Trophoblast cell (in vitro differentiated cells and primary cell): Measurements from ENCODE around the gene TNNI3K.

ENCODE experiments used
- DNase-seq, 2 donors: peaks; one replicate each; pipeline ENCODE4 v3.0.0-alpha.2; 2016
- H2AFZ ChIP-seq: 2 replicates; pipeline ENCODE4 v1.6.1; 2013; ENCODE audit warnings: low read length, moderate library complexity, mild to moderate bottlenecking; ENCODE audit not compliant: insufficient read depth, poor library complexity
- H2AK5ac ChIP-seq: 2 replicates; pipeline ENCODE4 v1.6.1; 2013; ENCODE audit warnings: mild to moderate bottlenecking, low read length
- H2BK120ac ChIP-seq: 2 replicates; pipeline ENCODE4 v1.6.1; 2013; ENCODE audit warnings: low read length, mild to moderate bottlenecking, moderate library complexity; ENCODE audit not compliant: insufficient read depth, poor library complexity
- H2BK12ac ChIP-seq: 2 replicates; pipeline ENCODE4 v1.6.1; 2013; ENCODE audit warnings: mild to moderate bottlenecking, low read length, moderate library complexity
- H2BK5ac ChIP-seq: 2 replicates; pipeline ENCODE4 v1.6.1; 2013; ENCODE audit warnings: low read length, low read depth, moderate library complexity, mild to moderate bottlenecking; ENCODE audit not compliant: poor library complexity
- H3K14ac ChIP-seq: 2 replicates; pipeline ENCODE4 v1.6.1; 2013; ENCODE audit warnings: mild to moderate bottlenecking, low read length
- H3K18ac ChIP-seq: 2 replicates; pipeline ENCODE4 v1.6.1; 2013; ENCODE audit warnings: mild to moderate bottlenecking, low read length
- H3K23ac ChIP-seq: 2 replicates; pipeline ENCODE4 v1.6.1; 2013; ENCODE audit warnings: low read length
- H3K27ac ChIP-seq: 2 replicates; pipeline ENCODE4 v1.5.1; 2013; ENCODE audit warnings: low read depth, mild to moderate bottlenecking, inconsistent platforms, low read length, moderate library complexity
- H3K27me3 ChIP-seq: 2 replicates; pipeline ENCODE4 v1.6.1; 2013; ENCODE audit warnings: inconsistent platforms, mild to moderate bottlenecking, low read length, moderate library complexity; ENCODE audit not compliant: insufficient read depth
- H3K36me3 ChIP-seq, 2 experiments: 1 replicate in 1 of 2; 2 replicates in 1 of 2; pipeline ENCODE4 v1.6.1; 2013; ENCODE audit warnings: low read length in 2 of 2, mild to moderate bottlenecking in 2 of 2, moderate library complexity in 1 of 2; ENCODE audit not compliant: insufficient read depth in 2 of 2, control insufficient read depth in 1 of 2
- H3K4ac ChIP-seq: 2 replicates; pipeline ENCODE4 v1.6.1; 2013; ENCODE audit warnings: low read depth, mild to moderate bottlenecking, low read length, moderate library complexity
- H3K4me1 ChIP-seq, 2 experiments: 1 replicate in 1 of 2; 2 replicates in 1 of 2; pipeline ENCODE4 v1.6.1; 2013; ENCODE audit warnings: low read length in 2 of 2, mild to moderate bottlenecking in 2 of 2, moderate library complexity in 1 of 2; ENCODE audit not compliant: insufficient read depth in 2 of 2, control insufficient read depth in 1 of 2
- H3K4me2 ChIP-seq: 2 replicates; pipeline ENCODE4 v1.6.1; 2013; ENCODE audit warnings: inconsistent platforms, mild to moderate bottlenecking, low read length, moderate library complexity
- H3K4me3 ChIP-seq: 2 replicates; pipeline ENCODE4 v1.5.1; 2013; ENCODE audit warnings: mild to moderate bottlenecking, low read depth, low read length, inconsistent platforms
- H3K79me1 ChIP-seq: one replicate; pipeline ENCODE4 v1.6.1; 2013; ENCODE audit warnings: low read length
- H3K79me2 ChIP-seq: 2 replicates; pipeline ENCODE4 v1.6.1; 2013; ENCODE audit warnings: low read length, mild to moderate bottlenecking; ENCODE audit not compliant: control insufficient read depth, insufficient read depth, poor library complexity
- H3K9ac ChIP-seq: 2 replicates; pipeline ENCODE4 v1.6.1; 2013; ENCODE audit warnings: mild to moderate bottlenecking, low read length
- H3K9me3 ChIP-seq: 2 replicates; pipeline ENCODE4 v1.6.1; 2013; ENCODE audit warnings: low read depth, mild to moderate bottlenecking, control low read depth, inconsistent platforms, low read length; ENCODE audit not compliant: insufficient read depth
- H4K12ac ChIP-seq: 2 replicates; pipeline ENCODE4 v1.6.1; 2013; ENCODE audit warnings: low read depth, mild to moderate bottlenecking, low read length, moderate library complexity
- H4K8ac ChIP-seq: 2 replicates; pipeline ENCODE4 v1.6.1; 2013; ENCODE audit warnings: low read depth, mild to moderate bottlenecking, low read length, moderate library complexity
- H4K91ac ChIP-seq: one replicate; pipeline ENCODE4 v1.6.1; 2013; ENCODE audit warnings: low read depth, mild to moderate bottlenecking, low read length, moderate library complexity
- WGBS: extraction: QIAGEN DNeasy Blood & Tissue Kit; methylation state at CpG from one replicate; pipeline ENCODE4 v1.1.7; 2013; ENCODE audit warnings: missing lambda C conversion rate; ENCODE audit not compliant: insufficient read length, insufficient coverage; ENCODE audit errors: extremely low coverage; 5-methylcytosine and 5-hydroxymethylcytosine counted together

Gene TNNI3K

DNA sequence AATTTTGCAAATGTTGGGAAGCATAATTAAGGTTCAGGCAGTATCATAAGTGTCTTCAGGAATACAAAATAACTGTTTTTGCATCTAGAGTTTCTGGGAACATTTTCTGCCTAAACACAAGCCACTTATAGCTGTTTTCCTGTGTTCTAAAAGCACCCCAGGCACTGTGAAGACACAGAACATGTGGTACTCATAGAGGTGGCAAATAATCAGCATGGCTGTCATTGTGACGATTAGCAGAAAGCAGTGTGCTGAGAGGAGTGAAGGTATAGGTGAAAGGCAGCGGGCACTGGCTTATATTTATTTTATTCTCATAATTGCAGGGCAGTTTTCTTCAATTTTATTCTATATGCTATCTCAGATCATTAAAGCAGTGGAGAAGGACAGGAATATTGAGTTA lies 157.7 kb downstream of the TNNI3K start:
- DNase-seq, result no peak
- Histone ChIP-seq H4K12ac (no peak overlapping the region), H4K8ac (no peak overlapping the region), H3K23ac (no peak overlapping the region), H2BK120ac (no peak overlapping the region), H3K18ac (no peak overlapping the region), H2AK5ac (no peak overlapping the region), H3K4me2 (no peak overlapping the region), H3K9me3 (no peaks in the 10 kb centered on the region), H3K79me2 (no peaks in the 10 kb centered on the region), H3K4me3 (no peak overlapping the region), H3K27ac (no peak overlapping the region), H4K91ac (no peak overlapping the region), H3K27me3 (no peaks in the 10 kb centered on the region), H3K9ac (no peak overlapping the region), H3K36me3 (no peaks in the 10 kb centered on the region), H2BK5ac (no peak overlapping the region), H3K4me1 (peaks cover 11 to 17% of the 10 kb centered on the region in 2 experiments), H2AFZ (no peak overlapping the region), H3K14ac (no peak overlapping the region), H2BK12ac (no peak overlapping the region), H3K4ac (no peak overlapping the region), H3K79me1 (peaks cover 11% of the 10 kb centered on the region)
- no CpG with 5 or more reads among the region's 2 CpGs for WGBS

DNA sequence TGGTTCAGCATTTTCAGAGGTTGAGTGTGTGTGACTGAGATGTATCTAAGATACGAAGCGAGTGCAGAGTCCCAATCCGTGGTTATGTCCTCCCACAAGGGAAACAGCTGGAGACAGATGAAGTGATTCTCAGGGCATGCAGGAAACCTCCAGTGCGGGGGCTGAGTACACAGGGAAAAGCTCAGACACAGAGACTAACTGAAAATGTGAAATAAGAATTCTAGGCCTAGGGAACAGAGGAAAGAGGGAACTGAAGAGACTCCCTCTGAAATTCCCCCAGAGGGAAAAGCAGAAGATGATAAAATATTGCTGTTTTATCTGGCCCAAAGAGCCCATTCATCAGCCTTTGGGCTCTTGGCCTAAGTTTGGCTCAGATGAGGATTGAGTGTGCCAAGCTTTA lies 160.4 kb downstream of the TNNI3K start:
- no CpG with 5 or more reads among the region's 4 CpGs for WGBS
- no peak overlapping the region for H3K27ac ChIP-seq
- H4K91ac ChIP-seq, result peak overlapping the region; percentile 50
- no peak overlapping the region for H4K8ac ChIP-seq
- H3K79me1 ChIP-seq, result peaks cover 11% of the 10 kb centered on the region
- no peak overlapping the region for H3K4me2 ChIP-seq
- peak overlapping the region; percentile 89 for H2BK120ac ChIP-seq
- H3K4me3 ChIP-seq, result no peak overlapping the region
- H2AFZ ChIP-seq, result no peak overlapping the region
- no peaks in the 10 kb centered on the region for H3K9me3 ChIP-seq
- peaks cover 11 to 15% of the 10 kb centered on the region in 2 experiments for H3K4me1 ChIP-seq
- no peak overlapping the region for H3K18ac ChIP-seq
- no peak for DNase-seq
- peak overlapping the region; percentile 13 for H2AK5ac ChIP-seq
- peak overlapping the region; percentile 40 for H2BK5ac ChIP-seq
- peak overlapping the region; percentile 61 for H2BK12ac ChIP-seq
- H3K27me3 ChIP-seq, result no peaks in the 10 kb centered on the region
- no peak overlapping the region for H3K9ac ChIP-seq
- H3K14ac ChIP-seq, result peak overlapping the region; percentile 63
- no peak overlapping the region for H4K12ac ChIP-seq
- H3K36me3 ChIP-seq, result no peaks in the 10 kb centered on the region
- H3K4ac ChIP-seq, result no peak overlapping the region
- H3K79me2 ChIP-seq, result no peaks in the 10 kb centered on the region
- no peak overlapping the region for H3K23ac ChIP-seq

DNA sequence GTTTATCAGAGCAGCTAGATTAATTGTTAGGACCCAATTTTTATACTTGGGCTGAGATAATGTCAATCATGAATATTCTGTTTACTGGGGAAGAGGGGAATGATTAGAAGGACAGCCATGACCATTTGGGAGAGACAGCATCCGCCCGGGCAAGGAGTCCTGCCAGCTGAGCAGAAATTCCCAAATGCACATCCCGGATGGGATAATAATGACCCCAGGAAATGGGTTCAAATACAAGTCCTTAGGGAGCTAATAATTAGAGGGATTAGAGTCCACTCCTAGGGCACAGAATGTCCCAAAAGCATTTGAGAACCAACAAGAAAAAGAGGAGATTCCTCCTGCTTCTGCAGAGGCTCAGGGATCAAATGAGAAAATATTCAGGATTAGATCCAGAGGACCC lies 161.3 kb downstream of the TNNI3K start:
- H4K12ac ChIP-seq, result no peak overlapping the region
- H4K8ac ChIP-seq, result no peak overlapping the region
- no peak overlapping the region for H3K4ac ChIP-seq
- no peak overlapping the region for H2BK120ac ChIP-seq
- no peak overlapping the region for H2BK5ac ChIP-seq
- H3K14ac ChIP-seq, result no peak overlapping the region
- no peak overlapping the region for H2AK5ac ChIP-seq
- H3K79me1 ChIP-seq, result peaks cover 11% of the 10 kb centered on the region
- no CpG with 5 or more reads among the region's 3 CpGs for WGBS
- H2AFZ ChIP-seq, result no peak overlapping the region
- no peaks in the 10 kb centered on the region for H3K79me2 ChIP-seq
- no peaks in the 10 kb centered on the region for H3K36me3 ChIP-seq
- H3K27ac ChIP-seq, result no peak overlapping the region
- no peak for DNase-seq
- no peaks in the 10 kb centered on the region for H3K9me3 ChIP-seq
- H3K4me2 ChIP-seq, result no peak overlapping the region
- H3K9ac ChIP-seq, result no peak overlapping the region
- H2BK12ac ChIP-seq, result peak overlapping the region; percentile 49
- no peak overlapping the region for H3K4me3 ChIP-seq
- peaks cover 11 to 15% of the 10 kb centered on the region in 2 experiments for H3K4me1 ChIP-seq
- H4K91ac ChIP-seq, result peak overlapping the region; percentile 47
- no peaks in the 10 kb centered on the region for H3K27me3 ChIP-seq
- no peak overlapping the region for H3K23ac ChIP-seq
- H3K18ac ChIP-seq, result no peak overlapping the region

DNA sequence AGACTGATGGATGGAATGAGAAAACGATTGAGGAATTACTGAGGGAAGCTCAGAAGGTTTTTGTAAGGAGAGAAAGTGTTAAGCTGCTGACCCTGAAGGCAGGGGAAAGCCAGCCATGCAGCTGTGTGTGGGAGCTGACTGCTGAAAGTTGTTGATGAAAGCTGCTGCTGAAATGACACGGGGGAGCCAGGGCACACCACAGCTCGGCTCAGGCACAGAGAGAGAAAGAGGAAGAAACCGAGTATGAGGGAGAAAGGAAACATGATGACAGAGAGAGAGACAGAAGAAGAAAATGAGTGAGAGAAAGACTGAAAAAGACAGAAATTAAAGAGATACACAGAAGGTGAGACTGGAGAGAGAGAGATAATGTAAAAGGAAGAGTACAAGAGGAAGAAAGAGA lies 161.7 kb downstream of the TNNI3K start:
- Histone ChIP-seq H2BK5ac (no peak overlapping the region), H3K4me3 (no peak overlapping the region), H3K27ac (no peak overlapping the region), H3K18ac (no peak overlapping the region), H3K79me1 (peaks cover 11% of the 10 kb centered on the region), H4K12ac (no peak overlapping the region), H3K36me3 (no peaks in the 10 kb centered on the region), H3K4me1 (peaks cover 11 to 14% of the 10 kb centered on the region in 2 experiments), H2BK120ac (no peak overlapping the region), H2BK12ac (no peak overlapping the region), H3K4me2 (no peak overlapping the region), H2AK5ac (no peak overlapping the region), H3K9me3 (no peaks in the 10 kb centered on the region), H4K8ac (no peak overlapping the region), H3K9ac (no peak overlapping the region), H3K23ac (no peak overlapping the region), H3K27me3 (no peaks in the 10 kb centered on the region), H3K14ac (no peak overlapping the region), H3K79me2 (no peaks in the 10 kb centered on the region), H2AFZ (no peak overlapping the region), H3K4ac (no peak overlapping the region), H4K91ac (no peak overlapping the region)
- DNase-seq, result no peak
- WGBS, result 100% methylated on average over 1 of the region's 4 CpGs
